HG03095 (cell line): ENCODE results near the gene TLR3.
"Not testable (repeated sequence)": the region's sequence is repeated elsewhere in the genome, so short reads cannot be mapped to it uniquely, and the experiment has no call there.

Source experiments
- ATAC-seq: cut with Tn5 transposase; IDR thresholded peaks from one replicate; pipeline ENCODE4 v1.9.1; 2021; ENCODE audit warnings: moderate library complexity; ENCODE audit not compliant: unreplicated experiment

TLR3 gene

DNA sequence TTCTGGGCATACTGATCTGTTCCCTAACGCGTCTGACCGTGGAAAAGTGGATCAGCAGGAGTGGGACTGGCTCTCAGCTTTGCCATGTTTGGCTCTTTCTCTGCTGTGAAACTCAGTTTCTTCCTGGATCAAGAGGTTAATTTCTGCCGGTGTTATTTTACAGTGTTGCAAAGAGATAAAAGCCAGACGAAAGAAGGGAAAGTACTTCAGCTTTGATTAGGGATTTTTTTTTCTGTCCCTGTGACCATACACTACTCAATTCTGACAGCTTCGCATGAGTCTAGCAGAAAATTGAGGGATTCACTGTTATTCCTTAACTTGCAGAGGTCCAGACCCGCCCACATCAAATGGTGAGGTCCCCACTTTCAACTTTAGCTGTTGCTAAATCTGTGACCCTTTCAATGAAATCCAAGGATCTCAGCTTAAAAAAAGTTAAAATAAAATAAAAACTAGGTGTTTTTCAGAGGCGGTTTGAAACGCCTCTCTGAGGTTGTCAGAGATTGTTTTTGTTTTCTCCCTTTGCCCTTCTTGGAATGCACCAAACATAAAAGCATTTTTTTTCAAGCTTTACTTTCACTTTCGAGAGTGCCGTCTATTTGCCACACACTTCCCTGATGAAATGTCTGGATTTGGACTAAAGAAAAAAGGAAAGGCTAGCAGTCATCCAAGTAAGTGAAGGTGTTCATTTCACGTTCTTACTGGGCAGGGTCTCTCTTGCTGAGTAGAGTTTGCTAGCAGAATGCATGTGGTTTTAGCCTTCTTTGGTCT lies at the start of gene TLR3:
TLR3 (plus strand) TSS at position 576 of the 768 bp plus-strand sequence. CDS start 7,464 bp downstream, outside the sequence.
- no peak for ATAC-seq

DNA sequence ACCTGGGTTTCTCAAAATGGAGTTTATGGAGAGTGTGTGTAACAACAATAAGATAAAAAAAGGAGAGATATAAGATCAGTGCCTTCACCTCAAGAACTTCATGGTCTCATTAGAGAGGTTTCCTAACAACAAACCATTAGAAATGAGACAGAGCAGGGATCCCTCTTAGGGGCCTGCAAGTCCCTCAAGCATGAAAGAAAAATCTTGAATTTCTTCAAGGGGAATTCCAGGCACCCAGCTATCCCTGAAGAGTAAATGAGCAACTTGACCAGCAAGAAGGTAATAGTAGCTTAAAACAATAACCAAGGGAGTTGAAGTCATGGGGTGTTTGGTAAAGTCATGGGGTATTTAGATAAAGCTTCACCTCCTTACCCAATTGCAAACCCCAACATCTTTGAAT lies 49.7 kb upstream of the TLR3 start:
- ATAC-seq: no peak

DNA sequence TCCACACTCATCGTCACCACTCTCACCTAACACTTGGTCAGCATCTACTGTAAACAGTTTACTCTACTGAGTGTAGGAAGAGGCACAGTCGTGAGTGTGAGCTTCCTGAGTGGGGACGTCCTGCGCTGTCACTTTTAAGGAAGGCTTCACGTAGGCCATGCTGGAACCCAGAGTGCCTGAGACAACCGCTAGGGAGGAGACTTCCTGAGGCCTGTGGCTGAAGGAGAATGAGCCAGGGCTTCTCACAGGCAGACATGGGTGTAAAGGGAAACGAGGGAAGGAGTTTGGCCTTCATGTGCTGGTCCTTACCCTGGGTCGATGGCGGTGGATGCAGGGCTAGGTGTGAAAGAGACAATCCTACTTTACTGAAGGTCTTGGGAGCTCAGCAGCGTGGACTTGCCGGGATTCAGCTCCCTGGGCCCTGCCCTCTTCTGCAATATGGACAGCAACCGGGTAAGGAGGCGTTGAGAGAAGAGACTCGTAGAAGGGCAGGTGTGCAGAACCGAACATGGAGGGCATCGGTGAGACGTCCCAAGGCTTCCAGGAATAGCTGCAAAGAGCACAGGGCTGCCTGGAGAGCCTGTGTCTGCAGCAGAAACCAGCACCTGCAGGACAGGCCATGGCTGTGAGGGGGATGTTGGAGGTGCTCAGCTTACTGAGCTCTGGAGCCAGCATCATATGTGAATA lies 48.7 kb upstream of the TLR3 start:
- no peak for ATAC-seq

GRCh38 chr4:186020793-186021407 lies 48.1 kb upstream of the TLR3 start:
- no peak for ATAC-seq

- ATAC-seq: no peak
These were observed 47.3 kb upstream of the TLR3 start for GRCh38 chr4:186021461-186022167.

DNA sequence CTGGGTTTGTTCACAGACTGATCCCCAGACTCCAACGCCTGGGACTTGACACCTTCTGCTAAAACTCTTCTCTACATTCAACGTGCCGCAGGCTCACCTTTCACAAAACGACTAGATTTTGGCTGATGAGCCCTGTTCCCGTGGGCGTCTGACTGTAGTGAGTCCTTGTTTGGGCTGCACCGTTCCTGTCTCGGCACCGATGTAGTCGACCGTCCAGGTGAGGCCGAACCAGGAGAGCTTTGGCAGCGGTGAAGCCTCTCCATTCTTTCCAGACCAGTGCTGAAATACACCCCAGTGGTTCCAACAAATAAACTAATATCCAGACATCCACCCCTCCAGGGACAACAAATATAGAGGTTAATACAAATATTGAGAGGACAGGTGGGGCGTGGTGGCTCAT lies 45.0 kb upstream of the TLR3 start:
- no peak for ATAC-seq

- no peak for ATAC-seq
These were observed 44.1 kb upstream of the TLR3 start for GRCh38 chr4:186024637-186025407.

GRCh38 chr4:186025408-186025690 lies 43.6 kb upstream of the TLR3 start:
- no peak for ATAC-seq

DNA sequence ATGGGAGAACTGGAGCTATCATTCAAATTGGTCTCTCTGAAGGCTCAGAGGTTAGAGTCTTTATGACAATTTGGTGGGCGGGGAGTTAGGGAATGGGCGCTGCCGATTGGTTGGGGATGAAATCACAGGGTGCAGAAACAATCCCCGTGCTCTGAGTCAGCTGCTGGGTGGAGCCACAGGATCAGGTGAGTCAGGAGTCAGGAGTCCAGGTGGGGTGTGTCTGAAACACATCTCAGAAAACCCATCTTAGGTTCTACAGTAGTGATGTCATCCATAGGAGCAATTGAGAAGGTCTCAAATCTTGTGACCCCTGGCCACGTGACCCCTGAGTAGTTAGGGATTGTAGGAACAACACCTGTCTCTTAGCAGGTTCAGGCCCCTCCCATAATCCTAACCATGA lies 41.6 kb upstream of the TLR3 start:
- ATAC-seq: no peak

GRCh38 chr4:186029571-186030398 lies 39.2 kb upstream of the TLR3 start:
- ATAC-seq: no peak

DNA sequence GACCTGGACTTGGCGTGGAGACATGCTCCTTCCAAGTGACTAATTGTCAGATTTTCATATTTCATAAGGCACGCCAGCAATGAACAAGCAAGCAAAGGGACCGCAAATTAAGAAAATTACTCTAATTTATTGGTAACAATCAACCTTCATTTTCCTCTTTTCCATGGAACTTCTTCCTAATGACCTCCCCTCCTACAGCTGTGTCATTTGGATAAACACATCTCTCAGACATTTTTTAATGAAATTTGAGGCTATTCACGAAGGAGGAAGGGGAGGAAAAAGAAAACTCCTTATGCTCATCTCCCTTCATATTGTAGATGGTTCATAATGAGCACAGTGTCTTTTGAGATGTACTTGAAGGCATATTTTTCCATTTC lies 38.6 kb upstream of the TLR3 start:
- no peak for ATAC-seq

DNA sequence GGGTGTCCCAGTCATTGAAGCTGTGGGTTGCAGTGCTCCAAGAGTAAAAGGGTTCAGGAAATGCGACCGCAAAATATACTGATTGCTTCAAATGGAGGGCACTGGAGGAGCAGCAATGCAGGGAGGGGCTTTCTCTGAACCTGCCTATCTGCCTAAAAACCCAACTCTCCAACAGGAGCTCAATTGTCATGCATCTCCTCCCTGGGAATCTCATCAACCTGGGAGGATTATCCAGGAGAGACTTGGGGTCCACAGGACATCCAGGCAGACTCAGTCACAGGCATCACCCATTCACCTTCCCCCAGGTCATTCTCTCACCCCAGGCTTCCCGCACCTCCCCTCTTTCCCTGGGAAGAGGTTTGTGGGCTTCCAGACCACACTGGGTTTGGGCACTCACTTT lies 38.2 kb upstream of the TLR3 start:
- ATAC-seq: no peak

- ATAC-seq: no peak
These were observed 36.7 kb upstream of the TLR3 start for GRCh38 chr4:186032259-186032658.

GRCh38 chr4:186033027-186033426 lies 35.9 kb upstream of the TLR3 start:
- ATAC-seq: no peak

DNA sequence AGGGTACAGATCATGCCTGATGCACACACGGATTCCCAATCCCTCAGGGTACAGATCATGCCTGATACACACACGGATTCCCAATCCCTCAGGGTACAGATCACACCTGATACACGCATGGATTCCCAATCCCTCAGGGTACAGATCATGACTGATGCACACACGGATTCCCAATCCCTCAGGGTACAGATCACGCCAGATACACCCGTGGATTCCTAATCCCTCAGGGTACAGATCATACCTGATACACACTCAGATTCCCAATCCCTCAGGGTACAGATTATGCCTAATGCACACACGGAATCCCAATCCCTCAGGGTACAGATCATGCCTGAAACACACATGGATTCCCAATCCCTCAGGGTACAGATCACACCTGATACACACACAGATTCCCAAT lies 34.3 kb upstream of the TLR3 start:
- not testable (repeated sequence) for ATAC-seq

GRCh38 chr4:186036976-186037581 lies 31.9 kb upstream of the TLR3 start:
- ATAC-seq: no peak

DNA sequence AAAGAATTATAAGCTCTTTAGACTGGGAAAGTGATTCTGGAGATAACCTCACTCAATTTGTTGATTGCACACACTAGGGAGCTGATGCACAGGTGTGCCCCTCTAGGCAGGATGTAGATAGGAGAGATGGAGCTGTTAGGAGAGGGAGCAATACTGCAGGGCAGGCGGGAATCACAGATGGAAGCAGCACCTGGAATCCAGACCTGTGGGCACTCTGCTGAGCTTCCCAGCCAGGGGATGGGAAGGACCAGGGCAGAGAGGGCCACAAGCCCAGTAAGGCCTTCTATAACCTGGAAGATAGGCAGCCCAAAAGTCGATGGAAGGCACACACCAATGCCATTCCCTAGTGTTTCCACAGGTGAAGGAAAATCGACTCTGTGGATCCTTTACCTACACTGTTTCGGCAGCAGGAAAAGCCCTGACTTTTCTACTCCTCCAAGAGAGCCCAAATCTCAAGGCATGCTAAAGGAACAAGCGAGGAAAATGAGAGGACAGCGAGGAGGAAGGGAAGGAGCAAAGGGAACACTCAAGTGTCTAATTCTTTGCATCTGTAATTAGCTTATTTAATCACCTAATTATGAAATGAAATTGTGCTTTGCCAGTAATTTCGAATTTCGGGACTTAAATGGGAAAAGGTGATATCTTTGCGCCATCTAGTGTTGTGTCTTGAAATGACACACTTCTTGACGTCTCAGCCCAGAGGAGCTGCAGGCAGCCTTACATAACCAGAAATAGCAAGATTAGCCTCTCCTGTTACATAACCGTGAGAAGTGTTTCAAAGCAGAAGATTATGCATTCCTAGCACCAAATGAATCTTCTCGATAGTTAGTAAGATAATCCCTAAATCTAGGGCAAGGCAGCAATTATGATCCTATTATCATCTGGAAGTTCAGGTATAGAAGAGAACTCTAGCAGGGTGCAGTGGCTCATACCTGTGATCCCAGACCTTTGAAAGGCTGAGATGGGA lies 31.0 kb upstream of the TLR3 start:
- peak; percentile 85 for ATAC-seq

DNA sequence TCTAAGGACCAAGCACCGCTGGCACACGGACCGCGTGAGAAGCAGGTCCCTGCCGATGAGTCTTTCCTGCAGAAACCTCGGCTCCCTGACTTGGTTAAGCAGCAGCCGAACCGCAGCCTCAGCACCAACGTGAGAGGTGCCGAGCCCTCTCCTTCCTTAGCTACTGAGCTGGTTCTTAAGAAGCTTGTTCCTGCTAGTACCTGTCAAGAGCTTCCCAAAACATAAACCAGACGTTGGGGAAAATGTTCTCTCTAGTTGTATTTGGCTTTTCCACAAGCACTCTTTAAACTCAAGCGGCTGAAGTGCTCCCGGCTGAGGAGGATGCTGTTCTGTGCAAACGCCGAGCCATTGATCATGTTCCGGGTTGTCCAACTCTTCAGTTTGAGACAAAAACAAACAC lies 29.3 kb upstream of the TLR3 start:
- ATAC-seq: no peak

DNA sequence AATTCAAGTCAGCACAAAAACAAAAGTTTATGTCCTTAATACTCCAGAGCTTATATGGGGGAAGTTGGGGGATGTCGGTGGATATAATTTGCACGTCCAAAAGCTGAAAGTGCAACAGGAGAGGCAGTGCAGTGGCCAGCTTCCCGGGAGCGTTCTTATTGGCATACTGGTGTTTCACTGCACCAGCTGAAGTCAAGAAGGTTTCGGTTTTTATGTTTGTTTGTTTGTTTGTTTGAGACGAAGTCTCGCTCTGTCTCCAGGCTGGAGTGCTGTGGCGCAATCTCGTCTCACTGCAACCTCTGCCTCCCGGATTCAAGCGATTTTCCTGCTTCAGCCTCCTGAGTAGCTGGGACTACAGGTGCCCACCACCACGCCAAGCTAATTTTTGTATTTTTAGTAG lies 28.6 kb upstream of the TLR3 start:
- ATAC-seq: no peak
